Upper lobe of left lung (tissue), 4 donors: ENCODE results near the gene TAC4.

ENCODE experiments used
- CTCF ChIP-seq, 6 experiments: fragments of 450-650 bp in 4 of 6; fragments of 200-600 bp in 2 of 6; sonication (generic) in 2 of 6; IDR thresholded peaks; one replicate each; pipeline ENCODE4 v1.5.1; 2016 to 2019; ENCODE audit warnings: antibody characterized with exemption in 6 of 6
- POLR2A ChIP-seq, 4 donors: fragments of 450-650 bp; IDR thresholded peaks; one replicate each; pipeline ENCODE4 v1.5.1; 2016 to 2017; ENCODE audit warnings: antibody characterized with exemption in 4 of 4, mild to moderate bottlenecking in 2 of 4
- POLR2AphosphoS5 ChIP-seq, 2 donors: sonication (generic); formaldehyde crosslinking; IDR thresholded peaks; one replicate each; pipeline ENCODE4 v1.5.1; 2017; ENCODE audit warnings: antibody characterized with exemption in 2 of 2

- no peak for TF ChIP-seq CTCF (IDR thresholded peaks at IDR 0.05)
- TF ChIP-seq POLR2A (IDR thresholded peaks at IDR 0.05): no peak
- no peak for TF ChIP-seq POLR2AphosphoS5 (IDR thresholded peaks at IDR 0.05)
Measured at GRCh38 chr17:49866019-49866380, 18.1 kb upstream of the TAC4 start.
